Tibial nerve (tissue), 3 donors: ENCODE measurements around the gene CDH12.

Experiments used
- POLR2A ChIP-seq, 2 donors: fragments of 450-650 bp; IDR thresholded peaks; one replicate each; pipeline ENCODE4 v1.6.1; 2017; ENCODE audit warnings: antibody characterized with exemption in 2 of 2, mild to moderate bottlenecking in 2 of 2, moderate library complexity in 2 of 2
- TF ChIP-seq, protein P1 (sequence below), 5 experiments: fragments of 200-600 bp in 3 of 5; fragments of 450-650 bp in 2 of 5; sonication (generic) in 3 of 5; IDR thresholded peaks; one replicate each; pipeline ENCODE4 v1.5.1; 2016 to 2019; ENCODE audit warnings: antibody characterized with exemption in 5 of 5, mild to moderate bottlenecking in 3 of 5, moderate library complexity in 2 of 5

DNA sequence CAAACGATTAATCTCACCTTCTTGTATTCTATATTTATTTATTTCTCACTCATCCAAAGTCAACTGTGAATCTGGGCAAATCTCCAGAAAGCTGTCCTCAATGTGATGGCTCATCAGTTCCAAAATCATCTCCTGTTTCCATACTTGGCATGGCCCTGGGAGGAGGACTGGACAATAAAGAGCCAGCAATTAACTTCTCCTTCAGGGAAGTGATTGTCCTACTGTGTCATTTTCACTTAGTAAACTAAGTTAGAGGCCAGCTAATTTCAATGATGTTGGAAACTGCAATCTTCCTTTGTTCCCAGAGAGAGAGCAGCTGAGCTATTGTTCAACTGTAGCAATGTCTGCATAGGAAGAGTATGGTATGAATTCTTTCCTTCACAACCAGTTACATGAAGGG lies 17.5 kb downstream of the CDH12 start:
- TF ChIP-seq, protein P1, sequence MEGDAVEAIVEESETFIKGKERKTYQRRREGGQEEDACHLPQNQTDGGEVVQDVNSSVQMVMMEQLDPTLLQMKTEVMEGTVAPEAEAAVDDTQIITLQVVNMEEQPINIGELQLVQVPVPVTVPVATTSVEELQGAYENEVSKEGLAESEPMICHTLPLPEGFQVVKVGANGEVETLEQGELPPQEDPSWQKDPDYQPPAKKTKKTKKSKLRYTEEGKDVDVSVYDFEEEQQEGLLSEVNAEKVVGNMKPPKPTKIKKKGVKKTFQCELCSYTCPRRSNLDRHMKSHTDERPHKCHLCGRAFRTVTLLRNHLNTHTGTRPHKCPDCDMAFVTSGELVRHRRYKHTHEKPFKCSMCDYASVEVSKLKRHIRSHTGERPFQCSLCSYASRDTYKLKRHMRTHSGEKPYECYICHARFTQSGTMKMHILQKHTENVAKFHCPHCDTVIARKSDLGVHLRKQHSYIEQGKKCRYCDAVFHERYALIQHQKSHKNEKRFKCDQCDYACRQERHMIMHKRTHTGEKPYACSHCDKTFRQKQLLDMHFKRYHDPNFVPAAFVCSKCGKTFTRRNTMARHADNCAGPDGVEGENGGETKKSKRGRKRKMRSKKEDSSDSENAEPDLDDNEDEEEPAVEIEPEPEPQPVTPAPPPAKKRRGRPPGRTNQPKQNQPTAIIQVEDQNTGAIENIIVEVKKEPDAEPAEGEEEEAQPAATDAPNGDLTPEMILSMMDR (IDR thresholded peaks at IDR 0.05) = no peak
- TF ChIP-seq POLR2A (IDR thresholded peaks at IDR 0.05) = no peak
